ENCODE measurements around the gene ESYT2.
A peak's percentile ranks its signal among the peaks of the same experiment; 100 is the strongest.

ESYT2 gene

GRCh38 chr7:158742065-158742821 is 87.1 kb downstream of the ESYT2 start:
- no peak for DNase-seq (ENCODE audit: low read depth)

GRCh38 chr7:158741294-158741666 is 88.0 kb downstream of the ESYT2 start:
- DNase-seq (ENCODE audit: low read depth), result no peak

- peak; percentile 42 for DNase-seq (ENCODE audit: low read depth)
Observed at GRCh38 chr7:158740657-158741293, 88.5 kb downstream of the ESYT2 start.

GRCh38 chr7:158740013-158740656 is 89.2 kb downstream of the ESYT2 start:
- peak; percentile 34 for DNase-seq (ENCODE audit: low read depth)

- no peak for DNase-seq (ENCODE audit: low read depth)
Observed at GRCh38 chr7:158738841-158739240, 90.5 kb downstream of the ESYT2 start.

GRCh38 chr7:158737064-158737695 is 92.1 kb downstream of the ESYT2 start:
- no peak for DNase-seq (ENCODE audit: low read depth)

GRCh38 chr7:158735935-158736334 is 93.4 kb downstream of the ESYT2 start:
- no peak for DNase-seq (ENCODE audit: low read depth)

GRCh38 chr7:158734861-158735260 is 94.4 kb downstream of the ESYT2 start:
- no peak for DNase-seq (ENCODE audit: low read depth)

- no peak for DNase-seq (ENCODE audit: low read depth)
Observed at GRCh38 chr7:158733775-158734494, 95.4 kb downstream of the ESYT2 start.

GRCh38 chr7:158733220-158733519 is 96.1 kb downstream of the ESYT2 start:
- DNase-seq (ENCODE audit: low read depth), result no peak

- DNase-seq (ENCODE audit: low read depth), result no peak
Observed at GRCh38 chr7:158732494-158733219, 96.7 kb downstream of the ESYT2 start.

- no peak for DNase-seq (ENCODE audit: low read depth)
Observed at GRCh38 chr7:158731761-158732160, 97.5 kb downstream of the ESYT2 start.

- DNase-seq (ENCODE audit: low read depth), result no peak
Observed at GRCh38 chr7:158730383-158731346, 98.6 kb downstream of the ESYT2 start.

GRCh38 chr7:158729646-158730382 is 99.5 kb downstream of the ESYT2 start:
- no peak for DNase-seq (ENCODE audit: low read depth)

GRCh38 chr7:158728911-158729645 is 100.2 kb downstream of the ESYT2 start:
- DNase-seq (ENCODE audit: low read depth), result no peak

GRCh38 chr7:158727690-158728089 is 101.6 kb downstream of the ESYT2 start:
- DNase-seq (ENCODE audit: low read depth), result no peak

GRCh38 chr7:158726277-158726807 is 103.0 kb downstream of the ESYT2 start:
- DNase-seq (ENCODE audit: low read depth), result no peak

GRCh38 chr7:158725506-158725800 is 103.9 kb downstream of the ESYT2 start:
- no peak for DNase-seq (ENCODE audit: low read depth)

Data from stromal cell of bone marrow (primary cell).